ENCODE data around the gene GPR162. TPM values are rescaled to one million over a fixed set of nuclear protein-coding genes. Genes with fewer than 3 reads are reported as not detected.
"Not testable (repeated sequence)": the region's sequence is repeated elsewhere in the genome, so short reads cannot be mapped to it uniquely, and the experiment has no call there.

Gene GPR162
- polyA plus RNA-seq, 1 donor from 2014 or later: 82.8 TPM

GRCh38 chr12:6872073-6873048, 50.7 kb downstream of the GPR162 start (continued):
- peak; percentile 89 for TF ChIP-seq CTCF (IDR thresholded peaks at IDR 0.05; ENCODE audit: poor library complexity, severe bottlenecking)

- no peaks in the 10 kb centered on the region for H3K27me3 ChIP-seq (ENCODE audit: insufficient read depth, low read depth, low read length)
- peak within 1 kb of the TSS; percentile 75 for H3K9ac ChIP-seq (ENCODE audit: low read length)
- peak within 1 kb of the TSS; percentile 86 for H3K4me2 ChIP-seq (ENCODE audit: low read length)
- H3F3A ChIP-seq (ENCODE audit: insufficient read depth, low read length, poor library complexity, severe bottlenecking): no peaks in the 10 kb centered on the region
- H3K36me3 ChIP-seq (ENCODE audit: insufficient read depth, low read length): no peaks in the 10 kb centered on the region
- H4K20me1 ChIP-seq (ENCODE audit: insufficient read depth): no peaks in the 10 kb centered on the region
- H3K79me2 ChIP-seq (replicated peaks; ENCODE audit: insufficient read depth, low read length): no peaks in the 10 kb centered on the region
- peak within 1 kb of the TSS; percentile 40 for H2AFZ ChIP-seq (ENCODE audit: low read depth, low read length)
- no peaks in the 10 kb centered on the region for H3K9me2 ChIP-seq (ENCODE audit: insufficient read depth, low read length)
- TF ChIP-seq EZH2 (IDR thresholded peaks at IDR 0.05; ENCODE audit: borderline replicate concordance, insufficient read depth, low read length, poor library complexity, severe bottlenecking) (no peak), EP300 (conservative IDR thresholded peaks at IDR 0.05; ENCODE audit: poor library complexity, severe bottlenecking) (peak; percentile 20), REST (IDR thresholded peaks at IDR 0.05; ENCODE audit: borderline replicate concordance) (no peak), TAF1 (IDR thresholded peaks at IDR 0.05; ENCODE audit: low read depth) (no peak), POLR2AphosphoS5 (IDR thresholded peaks at IDR 0.05) (peak; percentile 39), MXI1 (conservative IDR thresholded peaks at IDR 0.05; ENCODE audit: poor library complexity, severe bottlenecking) (no peak)
- H3K9me3 ChIP-seq (ENCODE audit: low read length): no peaks in the 10 kb centered on the region
- peak within 1 kb of the TSS; percentile 65 for H3K27ac ChIP-seq (ENCODE audit: low read length)
- peak within 1 kb of the TSS; percentile 88 for H3K4me3 ChIP-seq (ENCODE audit: low read length)
These were observed 51.7 kb downstream of the GPR162 start, which contains the start of gene SPSB2 for GRCh38 chr12:6873094-6874014. TSS of gene SPSB2 (minus strand) at chr12:6873303. CDS start at chr12:6872901, 402 bp downstream.

GRCh38 chr12:6874015-6874368, 52.4 kb downstream of the GPR162 start:
- Histone ChIP-seq H3K4me3 (ENCODE audit: low read length) (peak overlapping the region; percentile 88), H3K9ac (ENCODE audit: low read length) (peak overlapping the region; percentile 75), H3K27ac (ENCODE audit: low read length) (peak overlapping the region; percentile 65), H2AFZ (ENCODE audit: low read depth, low read length) (peak overlapping the region; percentile 10), H3K4me2 (ENCODE audit: low read length) (peak overlapping the region; percentile 49)
- H3K9me3 ChIP-seq (ENCODE audit: low read length); H4K20me1 ChIP-seq (ENCODE audit: insufficient read depth); H3F3A ChIP-seq (ENCODE audit: insufficient read depth, low read length, poor library complexity, severe bottlenecking); H3K27me3 ChIP-seq (ENCODE audit: insufficient read depth, low read depth, low read length); H3K36me3 ChIP-seq (ENCODE audit: insufficient read depth, low read length); H3K9me2 ChIP-seq (ENCODE audit: insufficient read depth, low read length); H3K79me2 ChIP-seq (replicated peaks; ENCODE audit: insufficient read depth, low read length): not testable (repeated sequence)

Other genes with a start within 250 kb of the GPR162 start
- 146 and 173 TPM in 2 replicates for gene CHD4, start 214.4 kb upstream of the GPR162 start, polyA plus RNA-seq
- 0.48 TPM in 1 of 2 replicates, not detected in the other for gene LPAR5, start 185.9 kb upstream of the GPR162 start, polyA plus RNA-seq
- gene ACRBP, start 174.4 kb upstream of the GPR162 start, polyA plus RNA-seq: 1.6 and 4.7 TPM in 2 replicates
- 522 and 540 TPM in 2 replicates for gene ING4, start 158.7 kb upstream of the GPR162 start, polyA plus RNA-seq
- gene ZNF384, start 132.4 kb upstream of the GPR162 start, polyA plus RNA-seq: 25.8 and 30.2 TPM in 2 replicates
- 2.1 and 4.4 TPM in 2 replicates for gene PIANP, start 121.0 kb upstream of the GPR162 start, polyA plus RNA-seq
- gene COPS7A, start 97.8 kb upstream of the GPR162 start, polyA plus RNA-seq: 45.8 and 50.2 TPM in 2 replicates
- 134 and 176 TPM in 2 replicates for gene MLF2, start 68.7 kb upstream of the GPR162 start, polyA plus RNA-seq
- 504 and 557 TPM in 2 replicates for gene PTMS, start 55.5 kb upstream of the GPR162 start, polyA plus RNA-seq
- 1.4 and 2.0 TPM in 2 replicates for gene LAG3, start 49.3 kb upstream of the GPR162 start, polyA plus RNA-seq
- gene CD4, start 32.3 kb upstream of the GPR162 start, polyA plus RNA-seq: not detected in 2 replicates
- 58.9 and 66.1 TPM in 2 replicates for gene P3H3, start 6.6 kb downstream of the GPR162 start, polyA plus RNA-seq
- 18.8 and 19.0 TPM in 2 replicates for gene GNB3, start 19.1 kb downstream of the GPR162 start, polyA plus RNA-seq
- 4.1 and 7.3 TPM in 2 replicates for gene CDCA3, start 29.5 kb downstream of the GPR162 start, polyA plus RNA-seq
- gene USP5, start 30.3 kb downstream of the GPR162 start, polyA plus RNA-seq: 120 and 130 TPM in 2 replicates
- 288 and 292 TPM in 2 replicates for gene TPI1, start 45.7 kb downstream of the GPR162 start, polyA plus RNA-seq
- 12.8 and 14.2 TPM in 2 replicates for gene SPSB2, start 51.5 kb downstream of the GPR162 start, polyA plus RNA-seq
- 13.6 and 20.5 TPM in 2 replicates for gene LRRC23, start 83.0 kb downstream of the GPR162 start, polyA plus RNA-seq
- gene ENO2, start 92.8 kb downstream of the GPR162 start, polyA plus RNA-seq: 193 and 228 TPM in 2 replicates
- gene ATN1, start 106.1 kb downstream of the GPR162 start, polyA plus RNA-seq: 9.2 and 13.7 TPM in 2 replicates
- gene RNU7-1, start 122.0 kb downstream of the GPR162 start, polyA plus RNA-seq: not detected in 2 replicates
- gene C12orf57, start 122.2 kb downstream of the GPR162 start, polyA plus RNA-seq: 477 and 500 TPM in 2 replicates
- not detected in 2 replicates for gene PTPN6, start 129.5 kb downstream of the GPR162 start, polyA plus RNA-seq
- gene PHB2, start 148.8 kb downstream of the GPR162 start, polyA plus RNA-seq: 210 and 230 TPM in 2 replicates
- gene EMG1, start 149.1 kb downstream of the GPR162 start, polyA plus RNA-seq: 27.3 and 33.2 TPM in 2 replicates
- gene LPCAT3, start 196.7 kb downstream of the GPR162 start, polyA plus RNA-seq: 10.8 and 14.4 TPM in 2 replicates
- gene C1S, start 238.9 kb downstream of the GPR162 start, polyA plus RNA-seq: 4.9 and 12.6 TPM in 2 replicates

Measured in neural cell (in vitro differentiated cells).